Measurements from ENCODE around the gene SERTAD2.

SERTAD2 gene

GRCh38 chr2:64607381-64608304, 46.1 kb downstream of the SERTAD2 start:
- DNase-seq (ENCODE audit: low spot score): no peak

- no peak for DNase-seq (ENCODE audit: low spot score)
Observed at GRCh38 chr2:64606479-64607363, 47.0 kb downstream of the SERTAD2 start.

- no peak for DNase-seq (ENCODE audit: low spot score)
Observed at GRCh38 chr2:64605991-64606478, 47.7 kb downstream of the SERTAD2 start.

- no peak for DNase-seq (ENCODE audit: low spot score)
Observed at GRCh38 chr2:64605026-64605471, 48.7 kb downstream of the SERTAD2 start.

- no peak for DNase-seq (ENCODE audit: low spot score)
Observed at GRCh38 chr2:64604155-64604554, 49.6 kb downstream of the SERTAD2 start.

- no peak for DNase-seq (ENCODE audit: low spot score)
Observed at GRCh38 chr2:64602436-64602835, 51.3 kb downstream of the SERTAD2 start.

GRCh38 chr2:64601785-64602391, 51.8 kb downstream of the SERTAD2 start:
- no peak for DNase-seq (ENCODE audit: low spot score)

- DNase-seq (ENCODE audit: low spot score): no peak
Observed at GRCh38 chr2:64601034-64601754, 52.5 kb downstream of the SERTAD2 start.

GRCh38 chr2:64599469-64599868, 54.2 kb downstream of the SERTAD2 start:
- DNase-seq (ENCODE audit: low spot score): no peak

GRCh38 chr2:64598226-64598625, 55.5 kb downstream of the SERTAD2 start:
- DNase-seq (ENCODE audit: low spot score): no peak

GRCh38 chr2:64595397-64596176, 58.1 kb downstream of the SERTAD2 start:
- DNase-seq (ENCODE audit: low spot score): peak; percentile 47

- DNase-seq (ENCODE audit: low spot score): no peak
Observed at GRCh38 chr2:64594226-64594989, 59.3 kb downstream of the SERTAD2 start.

GRCh38 chr2:64593035-64593655, 60.6 kb downstream of the SERTAD2 start:
- no peak for DNase-seq (ENCODE audit: low spot score)

GRCh38 chr2:64591188-64591587, 62.5 kb downstream of the SERTAD2 start:
- no peak for DNase-seq (ENCODE audit: low spot score)

GRCh38 chr2:64587561-64587960, 66.2 kb downstream of the SERTAD2 start:
- DNase-seq (ENCODE audit: low spot score): no peak

GRCh38 chr2:64586883-64587481, 66.7 kb downstream of the SERTAD2 start:
- peak; percentile 67 for DNase-seq (ENCODE audit: low spot score)

GRCh38 chr2:64586054-64586453, 67.7 kb downstream of the SERTAD2 start:
- no peak for DNase-seq (ENCODE audit: low spot score)

GRCh38 chr2:64582774-64583340, 70.9 kb downstream of the SERTAD2 start:
- no peak for DNase-seq (ENCODE audit: low spot score)

Data from cerebellar cortex (tissue), 1 donor.